ENCODE measurements around the gene IFNGR2. TPM values are rescaled to one million over a fixed set of nuclear protein-coding genes. Genes with fewer than 3 reads are reported as not detected.

The IFNGR2 gene
- total RNA-seq, 6 experiments from 2014 or later: 16.0 to 39.1 (median 27.8) TPM

GRCh38 chr21:33395891-33396331 lies 7.3 kb upstream of the IFNGR2 start:
- no peak for ATAC-seq
- peaks cover 0 to 5% (median 0%) of the 10 kb centered on the region in 4 donors for H3K4me1 ChIP-seq

GRCh38 chr21:33396436-33396835 lies 6.8 kb upstream of the IFNGR2 start:
- Histone ChIP-seq H3K4me1 (peaks cover 0 to 5% (median 0%) of the 10 kb centered on the region in 4 donors), H3K36me3 (no peaks in the 10 kb centered on the region), H3K27ac (no peak overlapping the region), H3K4me3 (no peak overlapping the region), H3K27me3 (no peaks in the 10 kb centered on the region), H3K9me3 (no peaks in the 10 kb centered on the region)
- intact Hi-C loops (cut with DNase I): no loop called here
- DNase-seq: peak in 1 of 3 donors; percentile 3
- TF ChIP-seq POLR2A (IDR thresholded peaks at IDR 0.05): no peak
- TF ChIP-seq CTCF (IDR thresholded peaks at IDR 0.05): no peak
- no peak for ATAC-seq
- WGBS (ENCODE audit: insufficient coverage, low coverage, low lambda C conversion rate, missing lambda C conversion rate): 79% methylated on average over 4 of the region's 6 CpGs

More at GRCh38 chr21:33395891-33396331, 7.3 kb upstream of the IFNGR2 start:
- Histone ChIP-seq H3K27ac (no peak overlapping the region), H3K36me3 (no peaks in the 10 kb centered on the region), H3K27me3 (no peaks in the 10 kb centered on the region), H3K9me3 (no peaks in the 10 kb centered on the region), H3K4me3 (no peak overlapping the region)
- TF ChIP-seq CTCF (IDR thresholded peaks at IDR 0.05) (no peak), POLR2A (IDR thresholded peaks at IDR 0.05) (no peak)
- 75% methylated on average over 5 of the region's 6 CpGs for WGBS (ENCODE audit: insufficient coverage, low coverage, low lambda C conversion rate, missing lambda C conversion rate)
- DNase-seq: no peak
- intact Hi-C loops (cut with DNase I): no loop called here

- WGBS (ENCODE audit: insufficient coverage, low coverage, low lambda C conversion rate, missing lambda C conversion rate): 76% methylated on average over 5 of the region's 5 CpGs
- TF ChIP-seq CTCF (IDR thresholded peaks at IDR 0.05) (no peak), POLR2A (IDR thresholded peaks at IDR 0.05) (no peak)
- H3K9me3 ChIP-seq: no peaks in the 10 kb centered on the region
- no peaks in the 10 kb centered on the region for H3K27me3 ChIP-seq
- intact Hi-C loops (cut with DNase I): no loop called here
- H3K4me1 ChIP-seq: peaks cover 0 to 5% (median 0%) of the 10 kb centered on the region in 4 donors
- H3K36me3 ChIP-seq: no peaks in the 10 kb centered on the region
- ATAC-seq (no peak), DNase-seq (no peak)
- no peak overlapping the region for H3K4me3 ChIP-seq
- H3K27ac ChIP-seq: no peak overlapping the region
Observed at GRCh38 chr21:33396951-33397350, 6.3 kb upstream of the IFNGR2 start.

- ATAC-seq (no peak), DNase-seq (no peak)
- H3K4me3 ChIP-seq: no peak overlapping the region
- H3K9me3 ChIP-seq: no peaks in the 10 kb centered on the region
- no peak overlapping the region for H3K27ac ChIP-seq
- peaks cover 0 to 5% (median 0%) of the 10 kb centered on the region in 4 donors for H3K4me1 ChIP-seq
- H3K36me3 ChIP-seq: no peaks in the 10 kb centered on the region
- H3K27me3 ChIP-seq: no peaks in the 10 kb centered on the region
- 100% methylated on average over 1 of the region's 3 CpGs for WGBS (ENCODE audit: insufficient coverage, low coverage, low lambda C conversion rate, missing lambda C conversion rate)
- intact Hi-C loops (cut with DNase I): no loop called here
- TF ChIP-seq CTCF (IDR thresholded peaks at IDR 0.05): no peak
- TF ChIP-seq POLR2A (IDR thresholded peaks at IDR 0.05): no peak
Observed at GRCh38 chr21:33397717-33398116, 5.5 kb upstream of the IFNGR2 start.

- no peak for DNase-seq
- no peak for ATAC-seq
- H3K27ac ChIP-seq: no peak overlapping the region
- H3K9me3 ChIP-seq: no peaks in the 10 kb centered on the region
- 95% methylated on average over 4 of the region's 5 CpGs for WGBS (ENCODE audit: insufficient coverage, low coverage, low lambda C conversion rate, missing lambda C conversion rate)
- intact Hi-C loops (cut with DNase I): no loop called here
- H3K27me3 ChIP-seq: no peaks in the 10 kb centered on the region
- TF ChIP-seq POLR2A (IDR thresholded peaks at IDR 0.05): no peak
- TF ChIP-seq CTCF (IDR thresholded peaks at IDR 0.05): no peak
- no peaks in the 10 kb centered on the region for H3K36me3 ChIP-seq
- peaks cover 0 to 5% (median 0%) of the 10 kb centered on the region in 4 donors for H3K4me1 ChIP-seq
- H3K4me3 ChIP-seq: no peak overlapping the region
Observed at GRCh38 chr21:33398361-33398760, 4.9 kb upstream of the IFNGR2 start.
